Measurements from ENCODE around the gene TFF1.

DNA sequence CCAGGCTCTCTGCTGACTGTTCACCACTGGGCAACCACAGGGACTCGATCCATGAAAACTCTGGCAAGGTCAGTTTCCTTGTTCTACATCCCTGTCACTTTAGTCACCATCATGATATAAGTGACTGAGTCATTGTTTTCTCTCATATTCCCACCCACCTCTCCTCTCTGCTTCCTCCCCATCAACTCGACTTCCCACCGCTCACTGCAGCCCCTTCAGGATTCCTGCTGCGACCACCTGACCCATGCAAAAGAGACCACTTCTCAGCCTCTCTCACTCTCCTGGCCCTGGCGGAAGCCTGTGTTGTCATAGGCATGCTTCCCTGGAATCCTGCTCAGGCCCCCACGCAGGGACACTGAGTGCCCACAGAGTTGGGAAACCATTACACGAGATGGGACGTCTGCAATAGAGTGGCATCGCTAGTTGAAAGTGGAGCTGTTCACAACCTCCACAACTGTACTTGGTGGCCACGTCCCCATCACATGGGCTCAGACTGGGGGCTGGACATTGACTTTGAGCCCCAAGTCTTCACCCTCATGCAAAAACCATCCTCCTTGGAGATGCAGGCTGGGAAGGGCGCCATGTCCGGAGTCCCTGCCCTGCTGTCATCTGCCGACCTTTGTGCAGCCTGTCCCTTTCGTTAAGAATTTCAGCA lies 13.8 kb downstream of the TFF1 start:
- TF ChIP-seq, protein P1, sequence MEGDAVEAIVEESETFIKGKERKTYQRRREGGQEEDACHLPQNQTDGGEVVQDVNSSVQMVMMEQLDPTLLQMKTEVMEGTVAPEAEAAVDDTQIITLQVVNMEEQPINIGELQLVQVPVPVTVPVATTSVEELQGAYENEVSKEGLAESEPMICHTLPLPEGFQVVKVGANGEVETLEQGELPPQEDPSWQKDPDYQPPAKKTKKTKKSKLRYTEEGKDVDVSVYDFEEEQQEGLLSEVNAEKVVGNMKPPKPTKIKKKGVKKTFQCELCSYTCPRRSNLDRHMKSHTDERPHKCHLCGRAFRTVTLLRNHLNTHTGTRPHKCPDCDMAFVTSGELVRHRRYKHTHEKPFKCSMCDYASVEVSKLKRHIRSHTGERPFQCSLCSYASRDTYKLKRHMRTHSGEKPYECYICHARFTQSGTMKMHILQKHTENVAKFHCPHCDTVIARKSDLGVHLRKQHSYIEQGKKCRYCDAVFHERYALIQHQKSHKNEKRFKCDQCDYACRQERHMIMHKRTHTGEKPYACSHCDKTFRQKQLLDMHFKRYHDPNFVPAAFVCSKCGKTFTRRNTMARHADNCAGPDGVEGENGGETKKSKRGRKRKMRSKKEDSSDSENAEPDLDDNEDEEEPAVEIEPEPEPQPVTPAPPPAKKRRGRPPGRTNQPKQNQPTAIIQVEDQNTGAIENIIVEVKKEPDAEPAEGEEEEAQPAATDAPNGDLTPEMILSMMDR (IDR thresholded peaks at IDR 0.05): no peak
- TF ChIP-seq EZH2 (IDR thresholded peaks at IDR 0.05): no peak

Measured in neural progenitor cell (in vitro differentiated cells).